CD4-positive, alpha-beta T cell (primary cell): Measurements from ENCODE around the gene ADARB2. TPM values are rescaled to one million over a fixed set of nuclear protein-coding genes. Genes with fewer than 3 reads are reported as not detected.

Experiments
- ATAC-seq: fragments of 200-7000 bp; cut with Tn5 transposase; one replicate; pipeline ENCODE4 v1.10.0; 2022; ENCODE audit warnings: mild to moderate bottlenecking; ENCODE audit not compliant: poor library complexity
- CTCF ChIA-PET: fragments of 350-600 bp; sonication (Branson Sonifier 250); formaldehyde crosslinking; loops from one replicate; lab custom pipeline; 2021; ENCODE audit warnings: antibody characterized with exemption, inconsistent platforms; lab: Charles Lee
- POLR2A ChIA-PET: fragments of 350-600 bp; sonication (Branson Sonifier 250); formaldehyde crosslinking; loops from one replicate; lab custom pipeline; 2021; ENCODE audit warnings: antibody characterized with exemption, inconsistent platforms; lab: Charles Lee
- DNase-seq, 14 experiments: peaks; one replicate each; pipeline ENCODE4 v3.0.0-alpha.2; 2013 to 2020; ENCODE audit warnings: mixed read lengths in 2 of 14
- H3K27ac ChIP-seq, 2 donors: one replicate each; pipeline versions ENCODE4 v1.5.1 to v1.7.0; 2013; ENCODE audit warnings: low read length in 2 of 2, low read depth in 1 of 2, mild to moderate bottlenecking in 1 of 2
- H3K27me3 ChIP-seq, 2 experiments: 1 replicate in 1 of 2; 2 replicates in 1 of 2; pipeline versions ENCODE4 v1.6.1 to v1.7.0; 2013; ENCODE audit warnings: low read length in 2 of 2, control low read depth in 1 of 2, mild to moderate bottlenecking in 1 of 2, moderate library complexity in 1 of 2; ENCODE audit not compliant: insufficient read depth in 2 of 2, control insufficient read depth in 1 of 2
- H3K36me3 ChIP-seq: one replicate; pipeline ENCODE4 v1.6.1; 2013; ENCODE audit warnings: low read length, control low read depth; ENCODE audit not compliant: insufficient read depth
- H3K4me1 ChIP-seq: one replicate; pipeline ENCODE4 v1.6.1; 2013; ENCODE audit warnings: low read length, control low read depth; ENCODE audit not compliant: insufficient read depth
- H3K4me3 ChIP-seq: one replicate; pipeline ENCODE4 v1.5.1; 2013; ENCODE audit warnings: mild to moderate bottlenecking, low read length, moderate library complexity
- H3K9me3 ChIP-seq, 2 experiments: 1 replicate in 1 of 2; 2 replicates in 1 of 2; pipeline versions ENCODE4 v1.6.1 to v1.7.0; 2013; ENCODE audit warnings: low read length in 2 of 2, mild to moderate bottlenecking in 2 of 2, control low read depth in 1 of 2, moderate library complexity in 1 of 2; ENCODE audit not compliant: control insufficient read depth in 1 of 2, insufficient read depth in 1 of 2
- H3K27ac Mint-ChIP-seq: one replicate; pipeline ENCODE4 v1.8.0; 2020; ENCODE audit warnings: mixed read lengths
- H3K27me3 Mint-ChIP-seq: one replicate; pipeline ENCODE4 v1.8.0; 2021; ENCODE audit warnings: mixed read lengths
- H3K36me3 Mint-ChIP-seq: one replicate; pipeline ENCODE4 v1.8.0; 2021; ENCODE audit warnings: low read depth, mixed read lengths
- H3K4me1 Mint-ChIP-seq: one replicate; pipeline ENCODE4 v1.8.0; 2021; ENCODE audit warnings: low read depth, mixed read lengths
- H3K4me3 Mint-ChIP-seq: one replicate; pipeline ENCODE4 v1.8.0; 2020; ENCODE audit warnings: mild to moderate bottlenecking, mixed read lengths
- H3K9me3 Mint-ChIP-seq: one replicate; pipeline ENCODE4 v1.8.0; 2020; ENCODE audit warnings: mixed read lengths
- intact Hi-C, 2 experiments: fragments of 100-400 bp; cut with DNase I in 1 of 2; cut with micrococcal nuclease in 1 of 2; formaldehyde crosslinking; loops; one replicate each; pipeline versions ENCODE4 v1.15.1 to v1.9.0; 2023 to 2025; cut with DNase I, micrococcal nuclease
- total RNA-seq, 174 experiments: library from RNA in 2 of 174; stranded (reverse) in 2 of 174; gene quantifications; one replicate each; pipeline ENCODE4 v1.2.3 and lab custom pipeline; 2021 to 2026
- TF ChIP-seq, protein P1 (sequence below): fragments of 200-600 bp; IDR thresholded peaks from one replicate; pipeline ENCODE4 v1.8.0; 2022; ENCODE audit warnings: antibody characterized with exemption, mild to moderate bottlenecking

The ADARB2 gene
- total RNA-seq, 2 experiments from 2014 or later = 0.14 TPM; not detected in 1

DNA sequence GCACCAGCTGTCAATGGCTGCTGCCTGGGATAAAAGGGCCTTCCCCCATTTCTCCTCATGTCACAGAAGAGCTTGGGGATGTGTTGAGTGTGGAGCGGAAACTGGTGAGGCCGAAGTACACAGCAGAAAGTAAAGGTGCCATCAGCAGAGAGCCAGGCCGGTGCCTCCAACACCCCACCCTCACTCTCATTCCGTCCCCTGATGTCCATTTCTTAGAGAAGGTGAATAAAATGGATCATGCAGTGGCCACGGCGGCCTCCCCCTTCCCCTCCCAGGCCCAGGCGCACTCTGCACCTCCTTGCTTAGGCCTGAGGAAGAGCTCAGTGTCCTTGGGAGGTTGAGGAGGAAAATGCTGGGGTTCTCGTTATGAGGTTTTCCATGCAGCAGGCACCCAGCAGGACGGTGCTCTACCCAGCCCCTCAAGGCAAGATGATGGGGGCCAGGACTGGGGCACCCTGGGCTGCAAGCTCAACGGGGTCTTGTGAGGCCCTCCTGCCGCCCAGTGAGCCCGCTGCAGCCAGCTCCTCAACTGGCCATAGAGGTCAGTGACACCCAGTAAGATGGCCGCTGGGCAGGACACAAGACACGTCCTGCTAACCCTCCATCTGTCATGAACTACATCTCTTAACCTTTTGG is 163.9 kb downstream of the ADARB2 start:
- ChIA-PET CTCF (no interaction called here), POLR2A (no interaction called here)
- no peaks in the 10 kb centered on the region for H3K27me3 ChIP-seq
- H3K27me3 Mint-ChIP-seq = peaks cover 4% of the 10 kb centered on the region
- no peaks in the 10 kb centered on the region for H3K36me3 Mint-ChIP-seq
- DNase-seq (no peak), ATAC-seq (no peak)
- H3K4me3 Mint-ChIP-seq = no peak overlapping the region
- no peak overlapping the region for H3K4me3 ChIP-seq
- intact Hi-C loops = no loop called here
- peaks cover 0 to 7% of the 10 kb centered on the region in 2 experiments for H3K9me3 ChIP-seq
- no peaks in the 10 kb centered on the region for H3K4me1 Mint-ChIP-seq
- H3K4me1 ChIP-seq = no peaks in the 10 kb centered on the region
- TF ChIP-seq, protein P1, sequence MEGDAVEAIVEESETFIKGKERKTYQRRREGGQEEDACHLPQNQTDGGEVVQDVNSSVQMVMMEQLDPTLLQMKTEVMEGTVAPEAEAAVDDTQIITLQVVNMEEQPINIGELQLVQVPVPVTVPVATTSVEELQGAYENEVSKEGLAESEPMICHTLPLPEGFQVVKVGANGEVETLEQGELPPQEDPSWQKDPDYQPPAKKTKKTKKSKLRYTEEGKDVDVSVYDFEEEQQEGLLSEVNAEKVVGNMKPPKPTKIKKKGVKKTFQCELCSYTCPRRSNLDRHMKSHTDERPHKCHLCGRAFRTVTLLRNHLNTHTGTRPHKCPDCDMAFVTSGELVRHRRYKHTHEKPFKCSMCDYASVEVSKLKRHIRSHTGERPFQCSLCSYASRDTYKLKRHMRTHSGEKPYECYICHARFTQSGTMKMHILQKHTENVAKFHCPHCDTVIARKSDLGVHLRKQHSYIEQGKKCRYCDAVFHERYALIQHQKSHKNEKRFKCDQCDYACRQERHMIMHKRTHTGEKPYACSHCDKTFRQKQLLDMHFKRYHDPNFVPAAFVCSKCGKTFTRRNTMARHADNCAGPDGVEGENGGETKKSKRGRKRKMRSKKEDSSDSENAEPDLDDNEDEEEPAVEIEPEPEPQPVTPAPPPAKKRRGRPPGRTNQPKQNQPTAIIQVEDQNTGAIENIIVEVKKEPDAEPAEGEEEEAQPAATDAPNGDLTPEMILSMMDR = no peak
- H3K27ac Mint-ChIP-seq = no peak overlapping the region
- H3K9me3 Mint-ChIP-seq = no peaks in the 10 kb centered on the region
- no peaks in the 10 kb centered on the region for H3K36me3 ChIP-seq
- H3K27ac ChIP-seq = no peak overlapping the region

DNA sequence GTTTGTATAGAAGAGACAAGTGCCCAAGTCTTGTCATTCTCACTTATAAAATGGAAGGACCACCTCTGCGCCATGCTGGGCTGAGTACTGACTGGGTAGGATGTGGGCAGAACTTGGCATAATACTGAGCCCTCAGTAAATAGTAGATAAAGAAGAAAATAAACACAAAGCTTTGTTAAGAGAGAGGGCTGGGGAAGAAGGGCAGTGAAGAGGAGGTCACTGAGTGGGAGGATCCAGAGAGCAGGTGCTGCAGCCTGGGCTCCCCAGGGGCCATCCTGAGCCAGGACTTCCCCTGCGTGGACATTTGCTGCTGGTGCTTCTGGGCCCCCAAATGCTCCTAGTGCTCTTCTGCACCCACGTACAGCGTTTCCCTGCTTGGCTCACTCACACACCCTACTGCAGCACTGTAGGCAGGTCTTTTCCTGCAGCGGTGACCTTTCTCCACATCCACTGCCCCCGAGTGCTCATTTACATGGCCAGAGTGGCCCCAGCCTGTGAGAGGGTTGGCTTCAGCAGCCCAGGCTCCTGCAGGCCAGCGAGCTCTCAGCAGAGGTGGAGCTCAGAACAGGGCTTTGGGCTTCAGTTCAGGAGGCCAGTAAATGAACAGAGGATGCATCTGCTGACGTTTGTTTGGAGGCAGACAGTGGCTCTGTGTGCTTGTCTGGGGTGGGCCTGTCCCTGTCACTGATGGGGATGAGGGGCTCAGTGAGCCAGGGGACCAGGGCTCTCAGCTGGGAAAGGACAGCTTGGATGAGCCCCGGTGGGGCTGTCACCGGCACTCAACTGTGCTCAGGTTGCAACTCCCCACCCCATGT is 164.6 kb downstream of the ADARB2 start:
- ChIA-PET POLR2A (no interaction called here), CTCF (no interaction called here)
- intact Hi-C loops = no loop called here
- H3K9me3 Mint-ChIP-seq = no peaks in the 10 kb centered on the region
- ATAC-seq (no peak), DNase-seq (no peak)
- H3K27me3 ChIP-seq = no peaks in the 10 kb centered on the region
- no peak overlapping the region for H3K27ac ChIP-seq
- H3K4me3 Mint-ChIP-seq = no peak overlapping the region
- peaks cover 0 to 7% of the 10 kb centered on the region in 2 experiments for H3K9me3 ChIP-seq
- H3K36me3 Mint-ChIP-seq = no peaks in the 10 kb centered on the region
- H3K4me3 ChIP-seq = no peak overlapping the region
- no peaks in the 10 kb centered on the region for H3K4me1 ChIP-seq
- no peak overlapping the region for H3K27ac Mint-ChIP-seq
- no peaks in the 10 kb centered on the region for H3K36me3 ChIP-seq
- peaks cover 4% of the 10 kb centered on the region for H3K27me3 Mint-ChIP-seq
- H3K4me1 Mint-ChIP-seq = no peaks in the 10 kb centered on the region
- TF ChIP-seq, protein P1 = no peak

DNA sequence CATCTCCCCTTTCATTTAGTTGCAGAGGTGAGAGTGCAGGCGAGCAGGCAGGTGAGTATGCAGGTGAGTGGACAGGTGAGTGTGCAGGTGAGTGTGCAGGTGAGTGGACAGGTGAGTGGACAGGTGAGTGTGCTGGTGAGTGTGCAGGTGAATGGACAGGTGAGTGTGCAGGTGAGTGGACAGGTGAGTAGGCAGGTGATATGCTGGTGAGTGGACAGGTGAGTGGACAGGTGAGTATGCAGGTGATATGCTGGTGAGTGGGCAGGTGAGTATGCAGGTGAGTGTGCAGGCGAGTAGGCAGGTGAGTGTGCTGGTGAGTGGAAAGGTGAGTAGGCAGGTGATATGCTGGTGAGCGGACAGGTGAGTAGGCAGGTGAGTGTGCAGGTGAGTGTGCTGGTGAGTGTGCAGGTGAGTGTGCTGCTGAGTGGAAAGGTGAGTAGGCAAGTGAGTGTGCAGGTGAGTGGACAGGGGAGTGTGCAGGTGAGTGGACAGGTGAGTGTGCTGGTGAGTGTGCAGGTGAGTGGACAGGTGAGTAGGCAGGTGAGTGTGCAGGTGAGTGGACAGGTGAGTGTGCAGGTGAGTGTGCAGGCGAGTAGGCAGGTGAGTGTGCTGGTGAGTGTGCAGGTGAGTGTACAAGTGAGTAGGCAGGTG is 165.6 kb downstream of the ADARB2 start:
- no peaks in the 10 kb centered on the region for H3K36me3 Mint-ChIP-seq
- H3K27ac Mint-ChIP-seq = no peak overlapping the region
- H3K27me3 ChIP-seq = no peaks in the 10 kb centered on the region
- H3K4me3 ChIP-seq = no peak overlapping the region
- intact Hi-C loops = no loop called here
- POLR2A ChIA-PET = no interaction called here
- peaks cover 4% of the 10 kb centered on the region for H3K27me3 Mint-ChIP-seq
- no peaks in the 10 kb centered on the region for H3K9me3 Mint-ChIP-seq
- H3K36me3 ChIP-seq = no peaks in the 10 kb centered on the region
- DNase-seq (no peak), ATAC-seq (no peak)
- H3K9me3 ChIP-seq = peaks cover 0 to 7% of the 10 kb centered on the region in 2 experiments
- TF ChIP-seq, protein P1 = no peak
- CTCF ChIA-PET = no interaction called here
- no peaks in the 10 kb centered on the region for H3K4me1 Mint-ChIP-seq
- no peak overlapping the region for H3K4me3 Mint-ChIP-seq
- H3K27ac ChIP-seq = no peak overlapping the region
- H3K4me1 ChIP-seq = no peaks in the 10 kb centered on the region
